Cardiac fibroblast (primary cell): ENCODE data around the gene SIGLEC5.

Experiments
- DNase-seq, 2 donors: peaks; one replicate each; pipeline versions ENCODE4 v3.0.0 to v3.0.0-alpha.2; 2010; ENCODE audit warnings: low read depth in 2 of 2
- H3K4me3 ChIP-seq, 2 donors: replicated peaks in 1 of 2; 1 replicate in 1 of 2; 2 replicates in 1 of 2; pipeline ENCODE4 v1.5.1; 2011; ENCODE audit warnings: low read depth in 2 of 2, low read length in 2 of 2, mild to moderate bottlenecking in 2 of 2, moderate library complexity in 1 of 2
- TF ChIP-seq, protein P1 (sequence below): IDR thresholded peaks from one replicate; pipeline ENCODE4 v1.5.1; 2011; ENCODE audit warnings: low read depth, mild to moderate bottlenecking, low read length, inconsistent platforms

SIGLEC5 gene

DNA sequence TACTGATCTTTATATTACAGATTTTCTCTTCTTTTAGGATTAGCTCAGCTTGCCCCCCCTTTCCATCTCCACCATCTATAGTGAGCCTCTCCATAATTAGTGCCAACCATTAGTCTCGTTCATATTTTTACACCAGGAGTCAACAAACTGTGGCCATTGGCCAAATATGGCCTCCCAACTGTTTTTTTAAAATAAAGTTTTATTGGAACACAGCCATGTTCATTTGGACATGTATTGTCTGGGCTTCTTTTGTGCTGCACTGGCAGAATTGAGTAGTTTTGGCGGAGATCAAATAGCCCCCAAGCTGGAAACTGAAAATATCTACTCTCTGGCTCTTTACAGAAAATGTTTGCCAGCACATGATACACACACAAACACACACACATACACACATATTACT lies 40.7 kb downstream of the SIGLEC5 start:
- TF ChIP-seq, protein P1, sequence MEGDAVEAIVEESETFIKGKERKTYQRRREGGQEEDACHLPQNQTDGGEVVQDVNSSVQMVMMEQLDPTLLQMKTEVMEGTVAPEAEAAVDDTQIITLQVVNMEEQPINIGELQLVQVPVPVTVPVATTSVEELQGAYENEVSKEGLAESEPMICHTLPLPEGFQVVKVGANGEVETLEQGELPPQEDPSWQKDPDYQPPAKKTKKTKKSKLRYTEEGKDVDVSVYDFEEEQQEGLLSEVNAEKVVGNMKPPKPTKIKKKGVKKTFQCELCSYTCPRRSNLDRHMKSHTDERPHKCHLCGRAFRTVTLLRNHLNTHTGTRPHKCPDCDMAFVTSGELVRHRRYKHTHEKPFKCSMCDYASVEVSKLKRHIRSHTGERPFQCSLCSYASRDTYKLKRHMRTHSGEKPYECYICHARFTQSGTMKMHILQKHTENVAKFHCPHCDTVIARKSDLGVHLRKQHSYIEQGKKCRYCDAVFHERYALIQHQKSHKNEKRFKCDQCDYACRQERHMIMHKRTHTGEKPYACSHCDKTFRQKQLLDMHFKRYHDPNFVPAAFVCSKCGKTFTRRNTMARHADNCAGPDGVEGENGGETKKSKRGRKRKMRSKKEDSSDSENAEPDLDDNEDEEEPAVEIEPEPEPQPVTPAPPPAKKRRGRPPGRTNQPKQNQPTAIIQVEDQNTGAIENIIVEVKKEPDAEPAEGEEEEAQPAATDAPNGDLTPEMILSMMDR = no peak
- DNase-seq = no peak
- no peak overlapping the region for H3K4me3 ChIP-seq

DNA sequence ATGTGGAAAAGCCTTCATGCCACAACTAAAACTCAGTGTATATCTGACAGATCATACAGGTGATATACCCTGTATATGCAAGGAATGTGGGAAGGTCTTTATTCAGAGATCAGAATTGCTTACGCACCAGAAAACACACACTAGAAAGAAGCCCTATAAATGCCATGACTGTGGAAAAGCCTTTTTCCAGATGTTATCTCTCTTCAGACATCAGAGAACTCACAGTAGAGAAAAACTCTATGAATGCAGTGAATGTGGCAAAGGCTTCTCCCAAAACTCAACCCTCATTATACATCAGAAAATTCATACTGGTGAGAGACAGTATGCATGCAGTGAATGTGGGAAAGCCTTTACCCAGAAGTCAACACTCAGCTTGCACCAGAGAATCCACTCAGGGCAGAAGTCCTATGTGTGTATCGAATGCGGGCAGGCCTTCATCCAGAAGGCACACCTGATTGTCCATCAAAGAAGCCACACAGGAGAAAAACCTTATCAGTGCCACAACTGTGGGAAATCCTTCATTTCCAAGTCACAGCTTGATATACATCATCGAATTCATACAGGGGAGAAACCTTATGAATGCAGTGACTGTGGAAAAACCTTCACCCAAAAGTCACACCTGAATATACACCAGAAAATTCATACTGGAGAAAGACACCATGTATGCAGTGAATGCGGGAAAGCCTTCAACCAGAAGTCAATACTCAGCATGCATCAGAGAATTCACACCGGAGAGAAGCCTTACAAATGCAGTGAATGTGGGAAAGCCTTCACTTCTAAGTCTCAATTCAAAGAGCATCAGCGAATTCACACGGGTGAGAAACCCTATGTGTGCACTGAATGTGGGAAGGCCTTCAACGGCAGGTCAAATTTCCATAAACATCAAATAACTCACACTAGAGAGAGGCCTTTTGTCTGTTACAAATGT lies 42.7 kb downstream of the SIGLEC5 start:
- H3K4me3 ChIP-seq = no peak overlapping the region
- TF ChIP-seq, protein P1 = no peak
- no peak for DNase-seq

DNA sequence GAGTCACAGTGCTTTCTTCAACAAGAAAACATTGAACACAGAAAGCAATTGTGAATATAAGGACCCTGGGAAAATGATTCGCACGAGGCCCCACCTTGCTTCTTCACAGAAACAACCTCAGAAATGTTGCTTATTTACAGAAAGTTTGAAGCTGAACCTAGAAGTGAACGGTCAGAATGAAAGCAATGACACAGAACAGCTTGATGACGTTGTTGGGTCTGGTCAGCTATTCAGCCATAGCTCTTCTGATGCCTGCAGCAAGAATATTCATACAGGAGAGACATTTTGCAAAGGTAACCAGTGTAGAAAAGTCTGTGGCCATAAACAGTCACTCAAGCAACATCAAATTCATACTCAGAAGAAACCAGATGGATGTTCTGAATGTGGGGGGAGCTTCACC lies 43.4 kb downstream of the SIGLEC5 start:
- TF ChIP-seq, protein P1 = no peak
- no peak overlapping the region for H3K4me3 ChIP-seq
- DNase-seq = no peak

DNA sequence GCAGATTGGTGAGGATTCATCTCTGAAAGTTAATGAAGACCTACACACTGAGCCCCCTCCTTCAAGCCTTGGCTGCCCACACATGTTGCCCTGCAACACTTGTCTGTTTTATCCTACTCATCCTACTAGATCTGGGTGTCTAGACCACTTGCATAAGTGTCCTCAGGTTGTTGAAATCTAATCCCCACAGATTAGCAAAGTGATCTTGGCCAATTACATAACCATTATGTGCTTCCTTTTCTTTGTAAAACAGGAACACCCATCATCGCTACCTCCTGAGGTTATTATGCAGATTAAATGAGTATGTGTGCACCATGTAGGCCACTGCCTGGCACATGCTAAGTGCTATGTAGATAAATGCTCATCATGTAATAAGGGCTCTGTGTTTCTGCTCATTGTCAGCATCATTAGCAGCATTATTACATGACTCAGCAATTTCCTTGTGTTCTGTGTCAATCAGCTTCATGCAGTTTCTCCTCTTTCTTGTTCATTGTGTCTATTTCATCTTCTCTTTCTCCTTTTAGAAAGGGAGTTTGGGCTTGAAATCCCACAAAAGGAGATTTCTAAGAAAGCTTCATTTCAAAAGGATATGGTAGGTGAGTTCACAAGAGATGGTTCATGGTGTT lies 44.0 kb downstream of the SIGLEC5 start:
- TF ChIP-seq, protein P1 = no peak
- DNase-seq = no peak
- no peak overlapping the region for H3K4me3 ChIP-seq

DNA sequence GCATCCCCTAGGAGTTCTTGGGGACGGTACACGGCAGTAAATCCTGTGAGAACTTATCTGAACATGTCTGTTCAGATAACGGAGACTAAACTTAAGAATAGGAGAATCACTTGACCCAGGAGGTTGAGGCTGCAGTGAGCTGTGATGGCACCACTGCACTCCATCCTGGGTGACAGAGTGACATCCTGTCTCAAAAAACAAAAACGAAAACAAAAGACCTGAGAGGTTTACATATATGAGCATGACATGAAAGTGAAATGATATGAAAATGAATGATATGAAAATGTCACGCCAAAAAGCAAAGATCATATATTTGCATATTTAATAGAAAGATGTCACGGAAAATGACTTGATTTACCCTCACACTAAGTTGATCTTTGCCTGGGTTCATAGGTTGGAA lies 53.4 kb downstream of the SIGLEC5 start:
- no peak for DNase-seq
- TF ChIP-seq, protein P1 = no peak
- H3K4me3 ChIP-seq = no peak overlapping the region

DNA sequence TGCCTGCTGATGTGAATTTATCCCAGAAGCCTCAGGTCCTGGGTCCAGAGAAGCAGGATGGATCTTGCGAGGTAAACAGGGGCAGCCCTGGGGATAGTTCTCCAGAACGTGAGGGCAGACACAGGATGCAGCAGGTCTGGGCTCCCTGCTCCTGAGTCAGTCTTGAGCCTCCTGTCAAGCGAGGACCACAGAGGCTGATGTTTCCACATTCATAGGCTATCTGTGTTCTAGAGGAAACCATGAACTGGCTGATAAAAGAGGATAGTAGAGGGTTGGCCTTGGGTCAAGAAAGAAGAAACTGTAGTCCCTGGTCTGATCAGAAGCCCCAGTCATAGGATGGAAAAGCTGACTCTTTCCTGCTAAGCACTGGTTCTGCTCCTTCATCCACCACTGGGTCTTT lies 56.9 kb downstream of the SIGLEC5 start:
- H3K4me3 ChIP-seq = peak overlapping the region in 1 of 2 donors; percentile 3
- TF ChIP-seq, protein P1 = no peak
- DNase-seq = peak in 1 of 2 donors; percentile 46
